NB4 (cell line): ENCODE results near the gene ABCG1.

Source experiments
- MAX ChIP-seq: IDR thresholded peaks from 2 replicates; pipeline ENCODE4 v1.6.1; 2011; ENCODE audit warnings: low read depth, low read length
- POLR2A ChIP-seq: IDR thresholded peaks from 2 replicates; pipeline ENCODE4 v1.6.1; 2011; ENCODE audit warnings: mild to moderate bottlenecking; ENCODE audit not compliant: insufficient read length; ENCODE audit errors: extremely low read depth
- TF ChIP-seq, protein P1 (sequence below): IDR thresholded peaks from one replicate; pipeline ENCODE4 v1.5.1; 2012; ENCODE audit warnings: low read depth, low read length

GRCh38 chr21:42276526-42277154 lies 57.7 kb downstream of the ABCG1 start:
- TF ChIP-seq, protein P1, sequence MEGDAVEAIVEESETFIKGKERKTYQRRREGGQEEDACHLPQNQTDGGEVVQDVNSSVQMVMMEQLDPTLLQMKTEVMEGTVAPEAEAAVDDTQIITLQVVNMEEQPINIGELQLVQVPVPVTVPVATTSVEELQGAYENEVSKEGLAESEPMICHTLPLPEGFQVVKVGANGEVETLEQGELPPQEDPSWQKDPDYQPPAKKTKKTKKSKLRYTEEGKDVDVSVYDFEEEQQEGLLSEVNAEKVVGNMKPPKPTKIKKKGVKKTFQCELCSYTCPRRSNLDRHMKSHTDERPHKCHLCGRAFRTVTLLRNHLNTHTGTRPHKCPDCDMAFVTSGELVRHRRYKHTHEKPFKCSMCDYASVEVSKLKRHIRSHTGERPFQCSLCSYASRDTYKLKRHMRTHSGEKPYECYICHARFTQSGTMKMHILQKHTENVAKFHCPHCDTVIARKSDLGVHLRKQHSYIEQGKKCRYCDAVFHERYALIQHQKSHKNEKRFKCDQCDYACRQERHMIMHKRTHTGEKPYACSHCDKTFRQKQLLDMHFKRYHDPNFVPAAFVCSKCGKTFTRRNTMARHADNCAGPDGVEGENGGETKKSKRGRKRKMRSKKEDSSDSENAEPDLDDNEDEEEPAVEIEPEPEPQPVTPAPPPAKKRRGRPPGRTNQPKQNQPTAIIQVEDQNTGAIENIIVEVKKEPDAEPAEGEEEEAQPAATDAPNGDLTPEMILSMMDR = no peak
- TF ChIP-seq MAX (no peak), POLR2A (no peak)
